Fibroblast of skin of abdomen (primary cell): ENCODE results near the gene KCNK3.
A peak's percentile ranks its signal among the peaks of the same experiment; 100 is the strongest.

ENCODE experiments used
- DNase-seq: peaks from one replicate; pipeline ENCODE4 v3.0.0-alpha.2; 2013

Gene KCNK3

GRCh38 chr2:26715528-26716270 is 23.2 kb downstream of the KCNK3 start:
- no peak for DNase-seq

DNA sequence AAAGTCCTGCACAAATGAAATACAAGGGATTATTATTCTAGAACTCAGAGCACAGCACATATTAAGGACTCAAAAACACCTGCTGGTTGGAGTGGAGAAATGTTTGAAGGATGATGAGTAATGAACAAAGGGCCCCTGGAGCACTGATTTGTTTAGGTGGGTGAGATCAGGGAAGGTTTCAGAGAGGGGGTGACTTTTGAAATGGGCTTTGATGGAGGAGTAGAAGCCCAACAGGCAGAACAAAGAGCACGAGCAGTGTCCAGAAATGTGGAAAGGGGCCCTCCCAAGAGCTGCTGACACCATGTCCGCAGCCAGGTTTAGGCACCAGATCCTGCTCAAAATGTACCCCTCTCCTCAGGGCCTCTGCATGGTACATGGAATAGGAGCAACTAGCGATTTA is 23.8 kb downstream of the KCNK3 start:
- no peak for DNase-seq

DNA sequence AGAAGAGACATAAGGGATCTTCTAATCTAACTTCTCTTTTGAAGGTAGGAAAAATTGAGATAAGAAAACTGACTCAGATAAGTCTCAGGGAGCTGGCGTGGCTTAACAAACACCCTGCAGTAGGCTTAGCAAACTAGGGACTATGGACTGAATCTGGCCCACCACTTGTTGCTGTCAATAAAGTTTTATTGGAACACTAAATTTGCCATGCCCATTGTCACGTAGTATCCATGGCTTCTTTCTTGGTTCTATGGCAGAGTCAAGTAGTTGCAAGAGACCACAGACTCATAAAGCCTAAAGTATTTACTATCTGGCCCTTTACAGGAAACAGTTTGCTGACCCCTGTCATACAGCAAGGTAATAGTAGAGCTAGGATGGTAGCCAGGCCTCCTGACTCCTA is 24.2 kb downstream of the KCNK3 start:
- no peak for DNase-seq

DNA sequence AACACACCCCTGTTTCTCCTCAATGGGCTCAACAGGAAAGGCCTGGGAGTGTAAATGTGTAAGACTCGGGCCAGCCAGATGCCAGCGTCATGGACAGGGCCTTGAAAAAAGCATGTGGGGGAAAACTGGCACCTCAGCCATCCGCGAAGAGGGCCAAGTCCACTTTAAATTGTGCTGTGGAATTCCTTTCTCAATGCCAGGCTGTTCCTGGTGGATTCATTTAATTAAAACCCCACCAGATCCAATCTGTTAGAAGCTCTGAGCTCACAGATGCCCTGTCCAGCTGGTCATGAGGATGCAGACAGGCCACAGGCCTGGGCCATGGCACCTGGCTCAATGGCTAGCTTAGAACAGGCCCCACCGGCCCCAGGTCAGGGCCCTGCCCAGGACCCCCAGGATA is 24.8 kb downstream of the KCNK3 start:
- no peak for DNase-seq

- no peak for DNase-seq
These were observed 26.6 kb downstream of the KCNK3 start for GRCh38 chr2:26718949-26719686.

DNA sequence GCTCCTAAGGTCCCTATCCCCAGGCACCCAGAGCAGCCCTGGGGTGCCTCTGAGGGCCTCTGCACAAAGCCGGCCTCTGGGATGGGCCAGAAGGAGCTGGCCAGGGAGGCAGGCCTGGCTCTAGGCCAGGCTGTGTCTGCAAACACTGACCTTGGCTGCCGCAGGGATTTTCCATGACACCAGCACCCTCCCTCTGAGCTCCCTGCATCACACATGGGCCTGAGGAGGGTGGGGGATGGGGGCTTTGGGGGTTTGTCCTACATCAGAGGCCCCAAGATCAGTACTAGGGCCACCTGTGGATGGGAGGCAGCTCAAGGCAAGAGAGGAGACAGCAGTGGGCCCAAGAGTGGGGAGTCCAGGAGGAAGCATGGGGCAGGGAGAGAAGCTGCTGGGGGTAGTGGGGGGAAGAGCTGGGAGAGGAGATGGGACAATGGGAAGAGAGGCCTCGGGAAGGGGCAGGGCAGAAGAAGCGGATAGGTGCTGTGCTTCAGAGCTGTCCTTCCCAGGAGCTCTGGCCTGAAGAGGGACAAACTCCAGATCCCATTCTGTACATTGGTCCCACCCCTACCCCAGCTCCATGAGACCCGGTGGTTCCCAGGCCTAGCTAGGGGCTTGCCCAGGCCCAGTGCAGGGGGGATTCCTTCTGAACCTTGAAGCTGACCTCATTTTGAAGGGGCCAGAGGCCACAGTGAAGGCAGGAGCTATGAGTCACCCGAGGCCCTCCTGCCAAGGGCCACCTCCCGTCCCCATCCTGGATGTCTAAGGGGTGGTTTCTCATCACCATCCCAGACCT is 28.0 kb downstream of the KCNK3 start:
- peak; percentile 41 for DNase-seq

GRCh38 chr2:26721115-26722032 is 28.9 kb downstream of the KCNK3 start:
- DNase-seq: no peak

DNA sequence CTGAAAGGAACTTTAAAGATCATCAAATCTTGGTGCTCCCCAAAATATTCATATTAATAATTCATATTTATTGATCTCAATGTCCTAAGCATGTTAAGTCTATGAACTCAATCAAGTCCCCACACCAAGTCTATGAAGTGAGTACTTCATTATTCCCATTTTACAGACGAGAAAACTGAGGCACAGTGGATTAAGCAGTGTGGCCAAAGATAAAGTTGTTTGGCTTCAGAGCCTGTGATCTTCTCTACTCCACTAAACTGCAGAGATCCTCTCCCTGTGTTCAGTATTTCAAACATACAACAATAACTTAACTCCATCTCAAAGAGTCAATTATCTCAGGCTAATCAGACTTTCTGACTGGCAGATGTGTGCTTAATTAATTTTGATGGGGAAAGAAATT is 29.8 kb downstream of the KCNK3 start:
- no peak for DNase-seq

DNA sequence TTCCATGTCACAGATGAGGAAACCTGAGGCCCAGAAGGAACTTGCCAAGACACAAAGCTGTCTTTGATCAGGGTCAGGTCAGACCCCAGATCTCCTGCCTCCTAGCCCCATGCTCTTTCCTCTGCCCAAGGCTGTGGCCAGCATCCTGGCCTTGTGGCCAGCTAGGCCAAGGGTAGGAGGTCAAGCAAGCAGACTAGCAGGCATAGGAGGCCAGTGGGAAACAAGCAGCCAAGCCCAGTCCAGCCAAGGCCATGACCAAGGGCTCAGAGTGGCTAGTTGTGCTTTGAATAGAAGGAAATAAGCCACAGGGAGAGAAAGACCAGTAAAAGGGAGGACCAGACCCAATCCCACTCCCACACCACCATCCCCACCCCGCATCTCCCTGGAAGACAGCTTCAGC is 30.4 kb downstream of the KCNK3 start:
- DNase-seq: no peak

DNA sequence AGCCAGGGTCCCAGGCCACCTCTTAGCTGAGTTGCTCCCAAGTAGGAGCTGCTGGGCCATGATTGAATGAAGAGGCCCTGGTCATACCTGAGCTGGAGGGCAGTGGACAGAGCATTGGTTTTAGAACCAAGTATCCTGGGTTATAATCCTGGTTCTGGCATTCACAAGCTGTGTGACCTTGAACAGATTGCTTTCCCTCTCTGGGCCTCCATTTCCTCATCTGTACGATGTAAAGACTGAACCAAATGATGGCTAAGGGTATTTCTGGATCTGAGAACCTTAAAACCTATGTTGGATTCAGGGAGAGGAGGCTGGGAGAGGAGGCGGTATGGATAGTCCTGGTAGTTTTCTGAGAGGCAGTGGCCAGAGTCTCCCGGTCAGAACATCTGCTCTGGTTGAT is 31.0 kb downstream of the KCNK3 start:
- no peak for DNase-seq

DNA sequence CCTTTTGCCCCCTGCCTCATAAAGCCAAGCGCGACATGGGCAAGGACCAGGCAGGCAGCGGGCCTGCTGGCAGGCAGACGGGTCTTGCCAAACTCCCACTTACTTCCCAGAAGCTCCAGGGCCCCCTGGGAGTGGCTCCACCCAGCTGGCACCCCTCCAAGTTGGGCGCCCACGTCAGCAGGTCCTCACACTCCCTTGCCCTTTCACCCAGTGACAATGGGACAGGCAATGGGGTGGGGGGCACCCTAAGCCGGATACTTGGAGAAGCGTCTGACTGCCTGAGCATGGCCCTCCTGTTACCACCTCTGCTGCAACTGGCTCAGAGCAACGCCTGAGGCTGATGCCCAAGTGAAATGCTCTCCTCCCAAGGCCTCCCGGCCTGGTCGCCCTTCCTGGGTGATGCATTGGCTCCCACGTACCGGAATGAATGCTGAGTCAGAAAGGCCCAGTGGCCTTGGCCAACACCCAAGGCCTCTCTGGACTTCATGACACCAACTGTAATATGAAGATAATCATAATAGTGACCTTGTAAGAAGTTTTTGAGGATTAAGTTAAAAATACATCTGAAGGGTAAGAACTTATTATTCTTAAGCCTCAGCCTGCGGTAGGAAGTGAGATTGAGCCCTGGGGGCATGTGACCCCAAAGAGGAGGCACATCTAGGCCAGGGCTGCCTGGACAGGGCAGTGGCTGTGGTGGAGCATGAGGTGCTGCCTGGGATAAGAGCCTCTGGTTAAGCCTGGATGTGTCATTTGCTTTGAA is 31.6 kb downstream of the KCNK3 start:
- peak; percentile 24 for DNase-seq

DNA sequence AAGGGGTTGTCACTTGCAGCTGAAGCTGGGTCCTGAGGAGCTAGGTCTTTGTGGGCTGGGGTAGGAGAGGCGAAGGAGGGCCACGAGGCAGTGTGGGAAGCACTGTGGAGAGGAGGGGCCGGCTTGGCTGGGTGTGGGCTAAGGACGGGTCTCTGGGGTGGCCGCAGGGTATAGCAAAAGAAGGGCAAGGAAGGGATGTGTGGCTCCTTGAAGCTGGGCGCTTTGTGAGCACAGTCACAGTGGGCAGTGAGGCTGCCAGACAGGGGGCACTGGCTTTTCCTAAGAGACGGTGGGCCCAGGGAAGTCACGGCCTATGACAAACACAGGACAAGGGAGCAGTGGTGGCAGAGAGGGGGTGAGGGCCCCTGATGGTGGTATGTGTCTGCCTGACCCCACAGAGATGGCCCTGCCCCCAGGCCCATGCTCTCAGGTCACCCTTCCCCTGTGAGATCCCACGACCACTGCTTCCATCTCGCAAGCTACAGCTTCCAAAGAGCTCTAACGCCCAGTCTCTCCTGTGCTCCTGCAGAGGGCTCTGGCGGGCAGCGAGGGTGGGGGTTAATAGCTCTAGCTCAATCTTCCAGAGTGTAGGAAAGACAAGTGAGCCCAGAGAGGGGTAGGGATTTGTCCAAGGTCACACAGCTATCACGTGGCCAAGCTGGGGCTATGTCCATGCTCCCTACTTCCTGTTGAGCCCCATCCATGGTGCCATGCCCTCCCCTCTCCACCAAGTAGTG is 32.4 kb downstream of the KCNK3 start:
- DNase-seq: no peak

- no peak for DNase-seq
These were observed 32.9 kb downstream of the KCNK3 start for GRCh38 chr2:26725521-26725820.

DNA sequence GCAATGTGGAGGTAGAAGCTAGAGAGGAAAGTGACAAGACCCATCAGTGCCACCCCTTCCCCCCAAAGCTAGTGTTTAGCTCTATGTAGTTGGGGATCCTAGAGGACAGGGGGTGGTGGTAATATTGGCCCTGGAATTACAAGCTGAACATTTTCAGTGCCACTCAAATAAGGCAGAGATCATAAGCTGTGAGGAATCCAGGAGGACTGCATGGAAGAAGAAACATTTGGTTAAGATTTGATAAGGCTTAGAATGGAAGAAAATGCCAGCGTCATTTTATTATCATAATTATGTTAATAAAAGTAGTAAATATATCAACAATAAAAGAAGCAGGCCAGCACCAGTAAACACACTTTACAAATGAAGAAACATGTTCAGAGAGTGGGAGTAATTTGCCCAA is 33.7 kb downstream of the KCNK3 start:
- no peak for DNase-seq

DNA sequence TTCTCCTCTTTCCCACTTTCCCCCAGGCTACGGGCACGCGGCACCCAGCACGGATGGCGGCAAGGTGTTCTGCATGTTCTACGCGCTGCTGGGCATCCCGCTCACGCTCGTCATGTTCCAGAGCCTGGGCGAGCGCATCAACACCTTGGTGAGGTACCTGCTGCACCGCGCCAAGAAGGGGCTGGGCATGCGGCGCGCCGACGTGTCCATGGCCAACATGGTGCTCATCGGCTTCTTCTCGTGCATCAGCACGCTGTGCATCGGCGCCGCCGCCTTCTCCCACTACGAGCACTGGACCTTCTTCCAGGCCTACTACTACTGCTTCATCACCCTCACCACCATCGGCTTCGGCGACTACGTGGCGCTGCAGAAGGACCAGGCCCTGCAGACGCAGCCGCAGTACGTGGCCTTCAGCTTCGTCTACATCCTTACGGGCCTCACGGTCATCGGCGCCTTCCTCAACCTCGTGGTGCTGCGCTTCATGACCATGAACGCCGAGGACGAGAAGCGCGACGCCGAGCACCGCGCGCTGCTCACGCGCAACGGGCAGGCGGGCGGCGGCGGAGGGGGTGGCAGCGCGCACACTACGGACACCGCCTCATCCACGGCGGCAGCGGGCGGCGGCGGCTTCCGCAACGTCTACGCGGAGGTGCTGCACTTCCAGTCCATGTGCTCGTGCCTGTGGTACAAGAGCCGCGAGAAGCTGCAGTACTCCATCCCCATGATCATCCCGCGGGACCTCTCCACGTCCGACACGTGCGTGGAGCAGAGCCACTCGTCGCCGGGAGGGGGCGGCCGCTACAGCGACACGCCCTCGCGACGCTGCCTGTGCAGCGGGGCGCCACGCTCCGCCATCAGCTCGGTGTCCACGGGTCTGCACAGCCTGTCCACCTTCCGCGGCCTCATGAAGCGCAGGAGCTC is 35.4 kb downstream of the KCNK3 start:
- peak; percentile 19 for DNase-seq

GRCh38 chr2:26729311-26729710 is 36.8 kb downstream of the KCNK3 start:
- DNase-seq: no peak

- DNase-seq: no peak
These were observed 38.2 kb downstream of the KCNK3 start for GRCh38 chr2:26730549-26731344.

GRCh38 chr2:26731714-26732113 is 39.2 kb downstream of the KCNK3 start:
- no peak for DNase-seq

- no peak for DNase-seq
These were observed 39.9 kb downstream of the KCNK3 start for GRCh38 chr2:26732446-26732845.
